NT2/D1 (cell line): ENCODE data around the gene RBM22.

Experiments used
- SUZ12 ChIP-seq: IDR thresholded peaks from 2 replicates; pipeline ENCODE4 v1.6.1; 2011; ENCODE audit not compliant: insufficient read length, insufficient read depth; ENCODE audit errors: extremely low read depth
- YY1 ChIP-seq: IDR thresholded peaks from 2 replicates; pipeline ENCODE4 v1.6.1; 2011; ENCODE audit not compliant: insufficient read length, insufficient read depth
- ZNF274 ChIP-seq: IDR thresholded peaks from 2 replicates; pipeline ENCODE4 v1.6.1; 2011; ENCODE audit warnings: mild to moderate bottlenecking, low read depth, low read length

DNA sequence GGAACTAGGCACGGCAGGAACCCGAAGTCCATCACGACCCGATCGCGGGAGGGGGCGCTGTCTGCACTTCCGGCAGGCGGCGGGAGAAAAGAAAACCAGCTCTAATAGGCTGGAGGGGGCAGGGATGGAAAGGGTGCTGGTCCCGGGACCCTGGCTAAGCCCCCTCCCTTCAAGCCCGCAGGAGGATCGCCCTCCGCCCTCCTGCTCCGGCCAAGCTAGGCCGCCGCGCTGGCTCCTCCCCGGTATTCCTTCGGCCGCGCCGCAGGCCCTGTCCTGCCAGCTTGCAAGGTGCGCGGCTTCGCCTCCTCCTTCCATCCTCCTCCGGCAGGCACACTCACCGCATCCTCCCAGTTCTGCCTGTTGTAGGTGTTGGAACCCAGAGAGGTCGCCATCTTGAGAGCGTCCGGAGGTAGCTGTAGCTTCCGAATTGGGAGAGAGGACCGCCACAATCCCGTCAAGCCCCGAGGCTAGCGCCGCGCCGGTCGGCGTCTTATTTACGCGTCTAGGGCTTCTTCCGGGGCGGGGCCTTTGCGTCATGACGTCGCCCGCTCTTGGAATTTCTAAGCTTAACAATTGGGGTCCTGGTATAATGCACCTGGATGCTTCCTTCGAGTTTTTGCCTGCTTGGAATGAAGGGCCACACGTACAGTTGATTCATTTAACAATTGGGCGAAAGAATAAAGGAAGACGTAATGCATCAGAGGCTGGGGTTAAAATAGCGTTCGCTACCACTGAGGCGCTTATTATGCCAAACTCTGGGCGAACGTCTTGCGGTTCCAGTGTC, at the start of gene RBM22:
- peak; percentile 32 for TF ChIP-seq YY1
- TF ChIP-seq SUZ12, result no peak
- TF ChIP-seq ZNF274, result no peak
